Measurements from ENCODE around the gene KCNIP2.
A peak's percentile ranks its signal among the peaks of the same experiment; 100 is the strongest.
"Not testable (repeated sequence)": the region's sequence is repeated elsewhere in the genome, so short reads cannot be mapped to it uniquely, and the experiment has no call there.

KCNIP2 gene

GRCh38 chr10:101828766-101829551 is 14.6 kb downstream of the KCNIP2 start:
- no peak for DNase-seq (ENCODE audit: low read depth in 2 of 3, low spot score in 2 of 3)

GRCh38 chr10:101827919-101828600 is 15.5 kb downstream of the KCNIP2 start:
- no peak for DNase-seq (ENCODE audit: low read depth in 2 of 3, low spot score in 2 of 3)

- DNase-seq (ENCODE audit: low read depth in 2 of 3, low spot score in 2 of 3) = no peak
Measured at GRCh38 chr10:101826852-101827434, 16.7 kb downstream of the KCNIP2 start.

GRCh38 chr10:101824736-101825135 is 18.9 kb downstream of the KCNIP2 start:
- no peak for DNase-seq (ENCODE audit: low read depth in 2 of 3, low spot score in 2 of 3)

GRCh38 chr10:101818872-101819633 is 24.5 kb downstream of the KCNIP2 start:
- no peak for DNase-seq (ENCODE audit: low read depth in 2 of 3, low spot score in 2 of 3)

GRCh38 chr10:101818119-101818871 is 25.3 kb downstream of the KCNIP2 start, which contains the start of gene OGA:
Gene OGA (minus strand): TSS chr10:101818444. CDS start chr10:101818022, 422 bp downstream.
- DNase-seq (ENCODE audit: low read depth in 2 of 3, low spot score in 2 of 3) = peak; percentile 77 to 92 (median 88)

- DNase-seq (ENCODE audit: low read depth in 2 of 3, low spot score in 2 of 3) = peak in 1 of 3 experiments; percentile 20
Measured at GRCh38 chr10:101817337-101818118, 26.1 kb downstream of the KCNIP2 start.

- DNase-seq (ENCODE audit: low read depth in 2 of 3, low spot score in 2 of 3) = no peak
Measured at GRCh38 chr10:101816913-101817336, 26.7 kb downstream of the KCNIP2 start.

- DNase-seq (ENCODE audit: low read depth in 2 of 3, low spot score in 2 of 3) = no peak
Measured at GRCh38 chr10:101816376-101816775, 27.2 kb downstream of the KCNIP2 start.

- no peak for DNase-seq (ENCODE audit: low read depth in 2 of 3, low spot score in 2 of 3)
Measured at GRCh38 chr10:101814466-101815071, 29.0 kb downstream of the KCNIP2 start.

GRCh38 chr10:101812606-101813005 is 31.0 kb downstream of the KCNIP2 start:
- DNase-seq (ENCODE audit: low read depth in 2 of 3, low spot score in 2 of 3) = no peak

GRCh38 chr10:101807158-101807557 is 36.4 kb downstream of the KCNIP2 start:
- DNase-seq (ENCODE audit: low read depth in 2 of 3, low spot score in 2 of 3) = no peak

GRCh38 chr10:101803511-101803910 is 40.1 kb downstream of the KCNIP2 start:
- no peak for DNase-seq (ENCODE audit: low read depth in 2 of 3, low spot score in 2 of 3)

- no peak for DNase-seq (ENCODE audit: low read depth in 2 of 3, low spot score in 2 of 3)
Measured at GRCh38 chr10:101797403-101798059, 46.1 kb downstream of the KCNIP2 start.

- DNase-seq (ENCODE audit: low read depth in 2 of 3, low spot score in 2 of 3) = no peak
Measured at GRCh38 chr10:101793526-101793925, 50.1 kb downstream of the KCNIP2 start.

GRCh38 chr10:101789686-101790085 is 53.9 kb downstream of the KCNIP2 start:
- DNase-seq (ENCODE audit: low read depth in 2 of 3, low spot score in 2 of 3) = no peak

GRCh38 chr10:101789231-101789630 is 54.4 kb downstream of the KCNIP2 start:
- DNase-seq (ENCODE audit: low read depth in 2 of 3, low spot score in 2 of 3) = not testable (repeated sequence)

- DNase-seq (ENCODE audit: low read depth in 2 of 3, low spot score in 2 of 3) = no peak
Measured at GRCh38 chr10:101785801-101786200, 57.8 kb downstream of the KCNIP2 start.

- DNase-seq (ENCODE audit: low read depth in 2 of 3, low spot score in 2 of 3) = no peak
Measured at GRCh38 chr10:101784558-101784957, 59.0 kb downstream of the KCNIP2 start.

Measured in activated CD8-positive, alpha-beta memory T cell treated with anti-CD3 and anti-CD28 coated beads for 48 hours (primary cell).